Caco-2 (cell line): ENCODE measurements around the gene IGFN1. TPM values are rescaled to one million over a fixed set of nuclear protein-coding genes. Genes with fewer than 3 reads are reported as not detected.

Source experiments
- BruUV-seq: library from RNA; stranded (reverse); fragments of 400-500 nt; replicated peaks from 2 replicates; lab custom pipeline; 2021; lab: Mats Ljungman, UMichigan
- CTCF ChIA-PET: fragments of 300-600 bp; sonication (Branson Sonifier 250); formaldehyde crosslinking; loops from one replicate; lab custom pipeline; 2022; ENCODE audit warnings: antibody characterized with exemption; lab: Charles Lee
- POLR2A ChIA-PET: fragments of 300-600 bp; sonication (Branson Sonifier 250); formaldehyde crosslinking; loops from one replicate; lab custom pipeline; 2022; ENCODE audit warnings: antibody characterized with exemption; lab: Charles Lee
- DNase-seq, 2 experiments: peaks; one replicate each; pipeline versions ENCODE4 v3.0.0 to v3.0.0-alpha.2; 2020 to 2022
- H3K27me3 ChIP-seq: replicated peaks from 2 replicates; pipeline ENCODE4 v1.6.0; 2011; ENCODE audit warnings: low read length; ENCODE audit not compliant: control insufficient read depth, insufficient read depth
- H3K36me3 ChIP-seq: 2 replicates; pipeline ENCODE4 v1.5.1; 2011; ENCODE audit warnings: low read length; ENCODE audit not compliant: control insufficient read depth, insufficient read depth
- H3K4me1 ChIP-seq: fragments of 250-450 bp; sonication (Bioruptor Pico); 2 replicates; pipeline ENCODE4 v1.5.1; 2020; ENCODE audit warnings: mild to moderate bottlenecking
- H3K4me3 ChIP-seq: 2 replicates; pipeline ENCODE4 v1.5.1; 2011; ENCODE audit warnings: low read depth, mild to moderate bottlenecking, control low read depth, low read length
- H3K9me3 ChIP-seq: fragments of 250-450 bp; sonication (Bioruptor Pico); 2 replicates; pipeline ENCODE4 v1.5.1; 2020; ENCODE audit warnings: mild to moderate bottlenecking, moderate library complexity
- H3K27ac Mint-ChIP-seq: one replicate; pipeline ENCODE4 v1.8.0; 2022; ENCODE audit warnings: mixed read lengths; ENCODE audit not compliant: unreplicated experiment
- H3K27me3 Mint-ChIP-seq: one replicate; pipeline ENCODE4 v1.8.0; 2022; ENCODE audit warnings: mixed read lengths; ENCODE audit not compliant: insufficient read depth, unreplicated experiment
- H3K36me3 Mint-ChIP-seq: one replicate; pipeline ENCODE4 v1.8.0; 2022; ENCODE audit warnings: mild to moderate bottlenecking, mixed read lengths; ENCODE audit not compliant: insufficient read depth, unreplicated experiment
- H3K4me1 Mint-ChIP-seq: one replicate; pipeline ENCODE4 v1.8.0; 2022; ENCODE audit warnings: low read depth, mixed read lengths; ENCODE audit not compliant: unreplicated experiment
- H3K4me3 Mint-ChIP-seq: one replicate; pipeline ENCODE4 v1.8.0; 2022; ENCODE audit warnings: mild to moderate bottlenecking, moderate library complexity, mixed read lengths; ENCODE audit not compliant: unreplicated experiment
- H3K9me3 Mint-ChIP-seq: one replicate; pipeline ENCODE4 v1.8.0; 2022; ENCODE audit warnings: mixed read lengths; ENCODE audit not compliant: unreplicated experiment
- CTCF ChIP-seq, 2 experiments: fragments of 200-600 bp in 1 of 2; IDR thresholded peaks; 1 replicate in 1 of 2; 2 replicates in 1 of 2; pipeline versions ENCODE4 v1.5.1 to v1.8.0; 2011 to 2022; ENCODE audit warnings: antibody characterized with exemption in 1 of 2, control low read depth in 1 of 2, inconsistent platforms in 1 of 2, low read depth in 1 of 2, low read length in 1 of 2, mild to moderate bottlenecking in 1 of 2, moderate library complexity in 1 of 2; ENCODE audit not compliant: insufficient read depth in 1 of 2, severe bottlenecking in 1 of 2, unreplicated experiment in 1 of 2
- intact Hi-C: fragments of 100-400 bp; cut with micrococcal nuclease; formaldehyde crosslinking; loops from one replicate; pipeline ENCODE4 v1.10.0; 2022; ENCODE audit not compliant: unreplicated experiment
- total RNA-seq: library from RNA; stranded (reverse); gene quantifications from 2 replicates; pipeline ENCODE4 v1.2.3, GENCODE V29; 2022

IGFN1 gene
- total RNA-seq, 1 experiment from 2014 or later, result 0.23 TPM

GRCh38 chr1:201217851-201218250, 27.2 kb downstream of the IGFN1 start:
- Histone ChIP-seq H3K36me3 (no peaks in the 10 kb centered on the region), H3K27me3 (no peaks in the 10 kb centered on the region), H3K9me3 (no peaks in the 10 kb centered on the region), H3K4me3 (no peak overlapping the region), H3K4me1 (peaks cover 4% of the 10 kb centered on the region)
- intact Hi-C loops, result no loop called here
- H3K27ac Mint-ChIP-seq, result no peak overlapping the region
- H3K36me3 Mint-ChIP-seq, result no peaks in the 10 kb centered on the region
- H3K4me3 Mint-ChIP-seq, result no peak overlapping the region
- no peak for TF ChIP-seq CTCF (IDR thresholded peaks at IDR 0.05; ENCODE audit: insufficient read depth in 1 of 2, low read depth in 1 of 2, low read length in 1 of 2, severe bottlenecking in 1 of 2, unreplicated experiment in 1 of 2)
- ChIA-PET POLR2A (no interaction called here), CTCF (no interaction called here)
- BruUV-seq, result no TSS peak
- H3K9me3 Mint-ChIP-seq, result no peaks in the 10 kb centered on the region
- no peak for DNase-seq
- peaks cover 7% of the 10 kb centered on the region for H3K4me1 Mint-ChIP-seq
- H3K27me3 Mint-ChIP-seq, result peaks cover 3% of the 10 kb centered on the region

- Histone ChIP-seq H3K9me3 (no peaks in the 10 kb centered on the region), H3K4me3 (no peak overlapping the region), H3K36me3 (no peaks in the 10 kb centered on the region), H3K27me3 (no peaks in the 10 kb centered on the region), H3K4me1 (peaks cover 4% of the 10 kb centered on the region)
- Mint-ChIP-seq H3K36me3 (no peaks in the 10 kb centered on the region), H3K4me3 (no peak overlapping the region), H3K27me3 (no peaks in the 10 kb centered on the region), H3K9me3 (no peaks in the 10 kb centered on the region), H3K4me1 (peaks cover 7% of the 10 kb centered on the region), H3K27ac (no peak overlapping the region)
- peak in 1 of 2 experiments; percentile 14 for DNase-seq
- TF ChIP-seq CTCF (IDR thresholded peaks at IDR 0.05; ENCODE audit: insufficient read depth in 1 of 2, low read depth in 1 of 2, low read length in 1 of 2, severe bottlenecking in 1 of 2, unreplicated experiment in 1 of 2), result no peak
- POLR2A ChIA-PET, result no interaction called here
- CTCF ChIA-PET, result interaction anchor here (1.2 kb wide), 1 partner anchor 64 kb away, joined by 3 read pairs; the partner anchor contains the start of gene TMEM9
- intact Hi-C loops, result no loop called here
- BruUV-seq, result no TSS peak
Observed at GRCh38 chr1:201218409-201218808, 27.8 kb downstream of the IGFN1 start.

GRCh38 chr1:201219481-201220387, 29.1 kb downstream of the IGFN1 start:
- Mint-ChIP-seq H3K4me1 (peaks cover 7% of the 10 kb centered on the region), H3K36me3 (no peaks in the 10 kb centered on the region), H3K4me3 (no peak overlapping the region), H3K27me3 (no peaks in the 10 kb centered on the region), H3K27ac (no peak overlapping the region), H3K9me3 (no peaks in the 10 kb centered on the region)
- ChIA-PET CTCF (interaction anchor here (1.2 kb wide), 1 partner anchor 66 kb away, joined by 3 read pairs; the partner anchor contains the start of gene TMEM9), POLR2A (no interaction called here)
- H3K9me3 ChIP-seq, result no peaks in the 10 kb centered on the region
- H3K36me3 ChIP-seq, result no peaks in the 10 kb centered on the region
- H3K4me3 ChIP-seq, result no peak overlapping the region
- intact Hi-C loops, result no loop called here
- H3K27me3 ChIP-seq, result no peaks in the 10 kb centered on the region
- TF ChIP-seq CTCF (IDR thresholded peaks at IDR 0.05; ENCODE audit: insufficient read depth in 1 of 2, low read depth in 1 of 2, low read length in 1 of 2, severe bottlenecking in 1 of 2, unreplicated experiment in 1 of 2), result no peak
- peak in 1 of 2 experiments; percentile 11 for DNase-seq
- no TSS peak for BruUV-seq
- H3K4me1 ChIP-seq, result peaks cover 4% of the 10 kb centered on the region
